ENCODE data around the gene TGFBRAP1. TPM values are rescaled to one million over a fixed set of nuclear protein-coding genes. Genes with fewer than 3 reads are reported as not detected.

The TGFBRAP1 gene
- total and polyA plus RNA-seq, 9 of the 15 experiments (the other 6 are each of a cell fraction or from before 2014, with no cell fraction given): 3.7 to 18.0 (median 11.0) TPM

GRCh38 chr2:105255979-105256378 is 73.6 kb downstream of the TGFBRAP1 start:
- TF ChIP-seq MTA2 (IDR thresholded peaks at IDR 0.05; ENCODE audit: low read depth) (no peak), HDGF (IDR thresholded peaks at IDR 0.05) (no peak), HMGXB4 (CRISPR knock-in tag; IDR thresholded peaks at IDR 0.05) (no peak), E2F8 (IDR thresholded peaks at IDR 0.05; ENCODE audit: low read depth, partially characterized antibody) (no peak), SAFB (IDR thresholded peaks at IDR 0.05; ENCODE audit: borderline replicate concordance, low read depth, low read length) (no peak)
- in situ Hi-C loops (cut with MboI) (no loop called here), intact Hi-C loops (cut with micrococcal nuclease) (no loop called here)
- Histone ChIP-seq H3K4me3 (no peak overlapping the region), H3K36me3 (ENCODE audit: control insufficient read depth, insufficient read depth, low read length) (no peaks in the 10 kb centered on the region), H3K4me1 (replicated peaks in 1 of 2; ENCODE audit: control insufficient read depth in 2 of 2, insufficient read depth in 2 of 2, low read length in 2 of 2) (peaks cover 0 to 7% of the 10 kb centered on the region in 2 experiments; a peak in 4 of 5 replicates), H4K20me1 (replicated peaks; ENCODE audit: control insufficient read depth, insufficient read depth, low read length) (no peaks in the 10 kb centered on the region; the same call in 1 of the 2 replicates), H3K9ac (ENCODE audit: insufficient read depth in 1 of 2, low read depth in 2 of 2, low read length in 2 of 2) (peak overlapping the region in 1 of 2 experiments; percentile 58; a peak in 1 of 4 replicates), H3K27ac (ENCODE audit: extremely low read depth, low read depth, low read length) (no peak overlapping the region), H3K4me2 (ENCODE audit: insufficient read depth, low read length) (no peak overlapping the region), H3K9me1 (ENCODE audit: control insufficient read depth, insufficient read depth, low read length) (no peaks in the 10 kb centered on the region), H2AFZ (ENCODE audit: low read depth, low read length) (peak overlapping the region; percentile 67; the same call in 1 of the 2 replicates), H3K9me3 (replicated peaks; ENCODE audit: control insufficient read depth, insufficient read depth, low read depth, low read length) (no peaks in the 10 kb centered on the region), H3K27me3 (ENCODE audit: control insufficient read depth in 2 of 2, insufficient read depth in 2 of 2, low read length in 2 of 2) (peaks cover 5 to 24% of the 10 kb centered on the region in 2 experiments; a peak in 3 of 5 replicates), H3K79me2 (ENCODE audit: control insufficient read depth, insufficient read depth, low read length) (no peaks in the 10 kb centered on the region)
- POLR2A ChIA-PET: interaction anchor here (1.1 kb wide), 2 partner anchors 23 to 74 kb away, joined by 3 read pairs; no protein-coding TSS in a partner anchor
- FAIRE-seq (no peak), DNase-seq (ENCODE audit: extremely low read depth in 1 of 4, low spot score in 3 of 4) (no peak), ATAC-seq (no peak)
- WGBS (ENCODE audit: insufficient coverage, low coverage, missing lambda C conversion rate): 5% methylated on average over 2 of the region's 2 CpGs
- CTCF ChIA-PET (ENCODE audit: low intra/inter-chr PET ratio): no interaction called here
- BruUV-seq (replicated peaks): no TSS peak
